Measurements from ENCODE around the gene TMEM145. TPM values are rescaled to one million over a fixed set of nuclear protein-coding genes. Genes with fewer than 3 reads are reported as not detected.

Gene TMEM145
- total RNA-seq, 1 experiment from 2014 or later: 0.69 TPM

GRCh38 chr19:42275517-42275916 is 37.6 kb upstream of the TMEM145 start:
- no peak for TF ChIP-seq EZH2phosphoT487 (IDR thresholded peaks at IDR 0.05; ENCODE audit: borderline replicate concordance, low read length)
- TF ChIP-seq CTCF (conservative IDR thresholded peaks at IDR 0.05; ENCODE audit: low read depth, low read length): no peak
- TF ChIP-seq EZH2 (IDR thresholded peaks at IDR 0.05; ENCODE audit: low read length, unreplicated experiment): no peak
- Histone ChIP-seq H2AFZ (ENCODE audit: low read length) (no peak overlapping the region), H3K27ac (ENCODE audit: low read length) (no peak overlapping the region), H4K20me1 (ENCODE audit: low read length) (no peaks in the 10 kb centered on the region), H3K79me2 (ENCODE audit: low read length) (peaks cover 15% of the 10 kb centered on the region), H3K4me2 (ENCODE audit: low read length) (no peak overlapping the region), H3K9me3 (ENCODE audit: low read length) (no peaks in the 10 kb centered on the region), H3K9ac (ENCODE audit: low read length) (no peak overlapping the region), H3K27me3 (ENCODE audit: low read length) (no peaks in the 10 kb centered on the region), H3K9me2 (replicated peaks; ENCODE audit: low read length) (no peaks in the 10 kb centered on the region), H3K4me1 (ENCODE audit: insufficient read depth, low read length) (peaks cover 8% of the 10 kb centered on the region), H3F3A (ENCODE audit: low read length, unreplicated experiment) (no peaks in the 10 kb centered on the region), H3K36me3 (ENCODE audit: low read depth, low read length) (no peaks in the 10 kb centered on the region), H3K4me3 (ENCODE audit: low read length) (no peak overlapping the region)
- CTCF ChIA-PET: no interaction called here
- DNase-seq: no peak
- BruUV-seq (replicated peaks): no TSS peak
- intact Hi-C loops (cut with micrococcal nuclease): no loop called here
- POLR2A ChIA-PET (ENCODE audit: unreplicated experiment): no interaction called here
- no peak for ATAC-seq

- Histone ChIP-seq H3K36me3 (ENCODE audit: low read depth, low read length) (no peaks in the 10 kb centered on the region), H3K9me2 (replicated peaks; ENCODE audit: low read length) (no peaks in the 10 kb centered on the region), H3K9me3 (ENCODE audit: low read length) (no peaks in the 10 kb centered on the region), H3K4me2 (ENCODE audit: low read length) (no peak overlapping the region), H3K4me1 (ENCODE audit: insufficient read depth, low read length) (peaks cover 2% of the 10 kb centered on the region; the same call in 1 of the 2 replicates), H3K27me3 (ENCODE audit: low read length) (no peaks in the 10 kb centered on the region), H3K27ac (ENCODE audit: low read length) (no peak overlapping the region), H4K20me1 (ENCODE audit: low read length) (no peaks in the 10 kb centered on the region), H3F3A (ENCODE audit: low read length, unreplicated experiment) (no peaks in the 10 kb centered on the region), H3K79me2 (ENCODE audit: low read length) (peaks cover 8% of the 10 kb centered on the region), H2AFZ (ENCODE audit: low read length) (no peak overlapping the region), H3K9ac (ENCODE audit: low read length) (no peak overlapping the region), H3K4me3 (ENCODE audit: low read length) (no peak overlapping the region)
- POLR2A ChIA-PET (ENCODE audit: unreplicated experiment): no interaction called here
- no peak for TF ChIP-seq EZH2 (IDR thresholded peaks at IDR 0.05; ENCODE audit: low read length, unreplicated experiment)
- TF ChIP-seq CTCF (conservative IDR thresholded peaks at IDR 0.05; ENCODE audit: low read depth, low read length): no peak
- TF ChIP-seq EZH2phosphoT487 (IDR thresholded peaks at IDR 0.05; ENCODE audit: borderline replicate concordance, low read length): no peak
- ATAC-seq (no peak), DNase-seq (no peak)
- CTCF ChIA-PET: no interaction called here
- no TSS peak for BruUV-seq (replicated peaks)
- intact Hi-C loops (cut with micrococcal nuclease): no loop called here
These were observed 36.8 kb upstream of the TMEM145 start for GRCh38 chr19:42276284-42276683.

GRCh38 chr19:42276821-42277220 is 36.3 kb upstream of the TMEM145 start:
- Histone ChIP-seq H3K36me3 (ENCODE audit: low read depth, low read length) (no peaks in the 10 kb centered on the region), H3F3A (ENCODE audit: low read length, unreplicated experiment) (no peaks in the 10 kb centered on the region), H3K4me2 (ENCODE audit: low read length) (no peak overlapping the region), H3K27me3 (ENCODE audit: low read length) (no peaks in the 10 kb centered on the region), H4K20me1 (ENCODE audit: low read length) (no peaks in the 10 kb centered on the region), H3K9me2 (replicated peaks; ENCODE audit: low read length) (no peaks in the 10 kb centered on the region), H3K9ac (ENCODE audit: low read length) (no peak overlapping the region), H3K79me2 (ENCODE audit: low read length) (peaks cover 3% of the 10 kb centered on the region; the same call in 1 of the 2 replicates), H3K4me3 (ENCODE audit: low read length) (no peak overlapping the region), H3K27ac (ENCODE audit: low read length) (no peak overlapping the region), H3K9me3 (ENCODE audit: low read length) (no peaks in the 10 kb centered on the region), H3K4me1 (ENCODE audit: insufficient read depth, low read length) (no peaks in the 10 kb centered on the region), H2AFZ (ENCODE audit: low read length) (no peak overlapping the region)
- ChIA-PET POLR2A (ENCODE audit: unreplicated experiment) (no interaction called here), CTCF (no interaction called here)
- BruUV-seq (replicated peaks): no TSS peak
- ATAC-seq (no peak), DNase-seq (no peak)
- intact Hi-C loops (cut with micrococcal nuclease): no loop called here
- TF ChIP-seq EZH2 (IDR thresholded peaks at IDR 0.05; ENCODE audit: low read length, unreplicated experiment): no peak
- TF ChIP-seq CTCF (conservative IDR thresholded peaks at IDR 0.05; ENCODE audit: low read depth, low read length): no peak
- no peak for TF ChIP-seq EZH2phosphoT487 (IDR thresholded peaks at IDR 0.05; ENCODE audit: borderline replicate concordance, low read length)
